ENCODE measurements around the gene SETD5.

DNA sequence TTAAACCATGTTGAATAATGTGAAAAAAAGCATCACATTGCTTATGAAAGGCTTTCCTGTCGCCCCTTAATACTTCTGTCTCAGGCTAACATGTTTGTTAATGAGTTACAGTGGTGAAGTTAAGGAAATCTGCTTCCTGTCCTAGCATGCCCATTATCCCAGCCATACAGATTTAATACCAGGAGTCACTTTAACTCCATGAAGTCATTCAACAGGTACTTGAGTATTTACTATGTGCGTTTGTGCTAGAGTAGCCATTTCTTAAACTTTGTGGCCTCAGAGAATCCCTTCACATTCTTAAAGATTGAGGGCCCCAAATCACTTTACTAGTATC is 10.1 kb upstream of the SETD5 start:
- TF ChIP-seq, protein P1, sequence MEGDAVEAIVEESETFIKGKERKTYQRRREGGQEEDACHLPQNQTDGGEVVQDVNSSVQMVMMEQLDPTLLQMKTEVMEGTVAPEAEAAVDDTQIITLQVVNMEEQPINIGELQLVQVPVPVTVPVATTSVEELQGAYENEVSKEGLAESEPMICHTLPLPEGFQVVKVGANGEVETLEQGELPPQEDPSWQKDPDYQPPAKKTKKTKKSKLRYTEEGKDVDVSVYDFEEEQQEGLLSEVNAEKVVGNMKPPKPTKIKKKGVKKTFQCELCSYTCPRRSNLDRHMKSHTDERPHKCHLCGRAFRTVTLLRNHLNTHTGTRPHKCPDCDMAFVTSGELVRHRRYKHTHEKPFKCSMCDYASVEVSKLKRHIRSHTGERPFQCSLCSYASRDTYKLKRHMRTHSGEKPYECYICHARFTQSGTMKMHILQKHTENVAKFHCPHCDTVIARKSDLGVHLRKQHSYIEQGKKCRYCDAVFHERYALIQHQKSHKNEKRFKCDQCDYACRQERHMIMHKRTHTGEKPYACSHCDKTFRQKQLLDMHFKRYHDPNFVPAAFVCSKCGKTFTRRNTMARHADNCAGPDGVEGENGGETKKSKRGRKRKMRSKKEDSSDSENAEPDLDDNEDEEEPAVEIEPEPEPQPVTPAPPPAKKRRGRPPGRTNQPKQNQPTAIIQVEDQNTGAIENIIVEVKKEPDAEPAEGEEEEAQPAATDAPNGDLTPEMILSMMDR (IDR thresholded peaks at IDR 0.05; ENCODE audit: borderline replicate concordance, extremely low read depth, low read length, poor library complexity, severe bottlenecking): no peak
- no peak for TF ChIP-seq EZH2 (IDR thresholded peaks at IDR 0.05; ENCODE audit: borderline replicate concordance, low read depth, low read length, severe bottlenecking)

All from DND-41 (cell line).